ENCODE results near the gene A4GALT.

- TF ChIP-seq CTCF (IDR thresholded peaks at IDR 0.05) = no peak
- TF ChIP-seq POLR2A (IDR thresholded peaks at IDR 0.05) = no peak
Measured at GRCh38 chr22:42686756-42687491, 33.7 kb downstream of the A4GALT start.
